GM18951 (cell line): ENCODE results near the gene TARBP2.

Experiments
- POLR2A ChIP-seq: IDR thresholded peaks from 4 replicates; pipeline ENCODE4 v1.6.1; 2011; ENCODE audit warnings: mild to moderate bottlenecking; ENCODE audit not compliant: insufficient read length, insufficient read depth; ENCODE audit errors: extremely low read depth
- in situ Hi-C: fragments of 300-500 bp; cut with MboI; formaldehyde crosslinking; loops from one replicate; pipeline ENCODE4 v1.12.0; 2022; ENCODE audit warnings: low sequenced_read_pairs, mixed read lengths, inconsistent platforms; ENCODE audit not compliant: unreplicated experiment

TARBP2 gene

DNA sequence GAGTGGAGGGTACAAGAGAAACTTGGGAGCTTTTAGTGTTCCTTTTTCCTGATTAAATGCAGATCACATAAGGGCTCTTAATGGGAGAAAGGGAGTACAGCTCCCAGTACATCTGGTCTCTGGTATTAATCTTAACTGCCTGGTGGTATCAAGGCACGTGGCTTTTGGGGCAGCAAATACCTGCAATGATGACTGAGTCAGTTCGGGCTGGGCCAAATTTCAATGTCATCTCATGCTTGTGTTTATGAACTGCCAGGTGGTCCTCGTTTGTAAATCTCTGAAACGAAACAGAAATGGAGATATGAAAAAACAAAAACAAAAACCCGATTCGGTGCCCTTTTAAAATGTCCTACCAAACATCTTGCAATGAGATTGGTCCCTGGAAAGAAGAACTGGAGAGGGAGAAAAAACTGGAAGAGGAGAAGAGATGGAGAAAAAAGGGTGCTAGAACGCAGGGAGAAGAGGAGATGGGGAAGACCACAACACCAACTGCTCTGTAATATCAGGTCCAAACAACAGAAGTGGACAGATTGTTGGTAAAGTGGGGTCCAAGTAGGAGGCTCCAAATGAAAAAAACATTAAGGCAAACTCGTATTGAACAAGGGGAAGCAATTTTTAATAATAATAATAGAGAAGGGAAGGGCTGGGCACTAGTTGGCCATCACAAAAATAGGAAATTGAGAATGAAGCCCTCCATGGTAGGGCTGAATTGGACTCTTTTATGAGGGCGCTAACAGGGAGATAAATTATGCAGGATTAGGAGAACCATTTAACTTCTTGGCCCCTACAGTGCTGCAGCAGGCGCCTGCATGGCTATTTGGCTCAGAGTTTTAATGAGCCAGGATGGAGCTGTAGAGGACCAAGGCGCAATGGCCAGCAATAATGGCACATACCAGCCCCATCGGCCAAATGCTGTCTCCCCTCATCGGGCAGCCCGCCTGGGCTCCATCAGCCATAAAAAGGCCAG lies 51.6 kb downstream of the TARBP2 start:
- TF ChIP-seq POLR2A = no peak
- in situ Hi-C loops = no loop called here
